ENCODE results near the gene SV2A. TPM values are rescaled to one million over a fixed set of nuclear protein-coding genes. Genes with fewer than 3 reads are reported as not detected.
"Not testable (repeated sequence)": the region's sequence is repeated elsewhere in the genome, so short reads cannot be mapped to it uniquely, and the experiment has no call there.

Gene SV2A, protein sequence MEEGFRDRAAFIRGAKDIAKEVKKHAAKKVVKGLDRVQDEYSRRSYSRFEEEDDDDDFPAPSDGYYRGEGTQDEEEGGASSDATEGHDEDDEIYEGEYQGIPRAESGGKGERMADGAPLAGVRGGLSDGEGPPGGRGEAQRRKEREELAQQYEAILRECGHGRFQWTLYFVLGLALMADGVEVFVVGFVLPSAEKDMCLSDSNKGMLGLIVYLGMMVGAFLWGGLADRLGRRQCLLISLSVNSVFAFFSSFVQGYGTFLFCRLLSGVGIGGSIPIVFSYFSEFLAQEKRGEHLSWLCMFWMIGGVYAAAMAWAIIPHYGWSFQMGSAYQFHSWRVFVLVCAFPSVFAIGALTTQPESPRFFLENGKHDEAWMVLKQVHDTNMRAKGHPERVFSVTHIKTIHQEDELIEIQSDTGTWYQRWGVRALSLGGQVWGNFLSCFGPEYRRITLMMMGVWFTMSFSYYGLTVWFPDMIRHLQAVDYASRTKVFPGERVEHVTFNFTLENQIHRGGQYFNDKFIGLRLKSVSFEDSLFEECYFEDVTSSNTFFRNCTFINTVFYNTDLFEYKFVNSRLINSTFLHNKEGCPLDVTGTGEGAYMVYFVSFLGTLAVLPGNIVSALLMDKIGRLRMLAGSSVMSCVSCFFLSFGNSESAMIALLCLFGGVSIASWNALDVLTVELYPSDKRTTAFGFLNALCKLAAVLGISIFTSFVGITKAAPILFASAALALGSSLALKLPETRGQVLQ
- polyA plus RNA-seq (ENCODE audit: low read depth in 6 of 6): not detected

GRCh38 chr1:149917571-149918144 lies at the start of gene SV2A:
SV2A (minus strand) TSS chr1:149917844; CDS start chr1:149913840, 4,004 bp downstream.
- H3K4me3 Mint-ChIP-seq: peak within 1 kb of the TSS; percentile 39 to 87 (median 72)
- peak in 1 of 2 donors; percentile 18 for ATAC-seq (ENCODE audit: low read depth in 2 of 2)
- no peak for DNase-seq
- H3K36me3 Mint-ChIP-seq: peaks cover 0 to 5% of the 10 kb centered on the region in 2 donors
- peak within 1 kb of the TSS in 3 of 6 donors; percentile 7 to 34 (median 15) for H3K27ac Mint-ChIP-seq
- H3K9me3 Mint-ChIP-seq: peaks cover 0 to 2% (median 0%) of the 10 kb centered on the region in 7 donors
- H3K4me1 Mint-ChIP-seq: peaks cover 24 to 29% (median 26%) of the 10 kb centered on the region in 3 donors
- H3K27me3 Mint-ChIP-seq: peaks cover 25 to 37% (median 31%) of the 10 kb centered on the region in 3 donors

GRCh38 chr1:149967041-149967440 lies 49.4 kb upstream of the SV2A start:
- H3K4me3 Mint-ChIP-seq: no peak overlapping the region
- no peaks in the 10 kb centered on the region for H3K9me3 Mint-ChIP-seq
- peaks cover 8 to 24% (median 18%) of the 10 kb centered on the region in 3 donors for H3K27me3 Mint-ChIP-seq
- peaks cover 0 to 8% of the 10 kb centered on the region in 2 donors for H3K36me3 Mint-ChIP-seq
- DNase-seq (no peak), ATAC-seq (ENCODE audit: low read depth in 2 of 2) (no peak)
- H3K27ac Mint-ChIP-seq: no peak overlapping the region
- H3K4me1 Mint-ChIP-seq: peaks cover 0 to 5% (median 0%) of the 10 kb centered on the region in 3 donors

DNA sequence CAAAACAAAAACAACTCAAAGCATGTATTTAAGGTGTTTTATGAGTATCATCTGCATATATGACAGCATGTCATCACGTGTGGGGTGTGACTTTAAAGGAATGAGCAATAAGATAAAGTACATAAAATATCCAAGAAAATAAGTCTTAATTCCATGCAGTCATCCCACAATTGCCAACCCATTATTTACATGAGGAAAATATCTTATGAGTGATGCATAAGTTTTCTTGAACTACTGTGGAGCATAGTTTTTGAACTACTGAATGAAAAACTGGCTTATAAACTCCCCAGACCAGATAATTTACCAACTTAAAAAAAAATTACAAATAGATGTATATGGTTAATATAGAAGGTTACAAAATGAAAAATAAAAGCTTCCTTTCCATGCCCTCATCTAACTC lies 48.8 kb upstream of the SV2A start:
- H3K27me3 Mint-ChIP-seq: peaks cover 9 to 27% (median 14%) of the 10 kb centered on the region in 3 donors
- H3K27ac Mint-ChIP-seq: no peak overlapping the region
- H3K4me3 Mint-ChIP-seq: no peak overlapping the region
- H3K4me1 Mint-ChIP-seq: peaks cover 0 to 10% (median 0%) of the 10 kb centered on the region in 3 donors
- peaks cover 0 to 8% of the 10 kb centered on the region in 2 donors for H3K36me3 Mint-ChIP-seq
- ATAC-seq (ENCODE audit: low read depth in 2 of 2) (no peak), DNase-seq (no peak)
- H3K9me3 Mint-ChIP-seq: no peaks in the 10 kb centered on the region

GRCh38 chr1:149965440-149965839 lies 47.8 kb upstream of the SV2A start:
- no peak overlapping the region for H3K27ac Mint-ChIP-seq
- no peaks in the 10 kb centered on the region for H3K9me3 Mint-ChIP-seq
- peaks cover 0 to 10% (median 0%) of the 10 kb centered on the region in 3 donors for H3K4me1 Mint-ChIP-seq
- no peak overlapping the region for H3K4me3 Mint-ChIP-seq
- peaks cover 0 to 8% of the 10 kb centered on the region in 2 donors for H3K36me3 Mint-ChIP-seq
- DNase-seq (no peak), ATAC-seq (ENCODE audit: low read depth in 2 of 2) (no peak)
- peaks cover 5 to 32% (median 18%) of the 10 kb centered on the region in 3 donors for H3K27me3 Mint-ChIP-seq

- peaks cover 0 to 8% of the 10 kb centered on the region in 2 donors for H3K36me3 Mint-ChIP-seq
- no peak for ATAC-seq (ENCODE audit: low read depth in 2 of 2)
- no peak for DNase-seq
- peaks cover 0 to 10% (median 0%) of the 10 kb centered on the region in 3 donors for H3K4me1 Mint-ChIP-seq
- peaks cover 5 to 40% (median 29%) of the 10 kb centered on the region in 3 donors for H3K27me3 Mint-ChIP-seq
- H3K27ac Mint-ChIP-seq: peak overlapping the region in 1 of 6 donors; percentile 81
- no peak overlapping the region for H3K4me3 Mint-ChIP-seq
- peaks cover 0 to 2% (median 0%) of the 10 kb centered on the region in 7 donors for H3K9me3 Mint-ChIP-seq
These were observed 45.7 kb upstream of the SV2A start for GRCh38 chr1:149963358-149963757.

DNA sequence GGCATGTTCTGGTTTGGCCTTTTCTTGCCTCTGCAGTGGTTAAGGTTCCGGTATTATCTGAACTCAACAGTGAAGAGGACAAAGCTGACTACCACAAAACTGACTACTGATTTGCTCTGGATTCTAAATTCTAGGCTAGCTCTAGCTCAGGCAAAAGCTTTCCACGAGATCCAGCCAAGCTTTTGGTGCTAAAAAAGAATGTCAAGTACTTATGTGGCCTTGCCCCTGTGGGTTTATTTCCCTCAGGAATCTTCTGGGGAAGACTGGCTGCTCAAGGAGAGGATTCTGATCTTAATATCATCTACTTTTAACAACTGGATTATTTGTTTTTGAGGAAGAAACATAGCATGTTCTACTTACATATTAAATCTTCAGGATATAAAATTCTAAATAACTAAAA lies 45.1 kb upstream of the SV2A start:
- H3K4me3 Mint-ChIP-seq: no peak overlapping the region
- H3K9me3 Mint-ChIP-seq: peaks cover 0 to 5% (median 2%) of the 10 kb centered on the region in 7 donors
- peaks cover 5 to 42% (median 29%) of the 10 kb centered on the region in 3 donors for H3K27me3 Mint-ChIP-seq
- peaks cover 0 to 8% of the 10 kb centered on the region in 2 donors for H3K36me3 Mint-ChIP-seq
- DNase-seq: no peak
- ATAC-seq (ENCODE audit: low read depth in 2 of 2): no peak
- H3K4me1 Mint-ChIP-seq: peaks cover 0 to 10% (median 0%) of the 10 kb centered on the region in 3 donors
- no peak overlapping the region for H3K27ac Mint-ChIP-seq

DNA sequence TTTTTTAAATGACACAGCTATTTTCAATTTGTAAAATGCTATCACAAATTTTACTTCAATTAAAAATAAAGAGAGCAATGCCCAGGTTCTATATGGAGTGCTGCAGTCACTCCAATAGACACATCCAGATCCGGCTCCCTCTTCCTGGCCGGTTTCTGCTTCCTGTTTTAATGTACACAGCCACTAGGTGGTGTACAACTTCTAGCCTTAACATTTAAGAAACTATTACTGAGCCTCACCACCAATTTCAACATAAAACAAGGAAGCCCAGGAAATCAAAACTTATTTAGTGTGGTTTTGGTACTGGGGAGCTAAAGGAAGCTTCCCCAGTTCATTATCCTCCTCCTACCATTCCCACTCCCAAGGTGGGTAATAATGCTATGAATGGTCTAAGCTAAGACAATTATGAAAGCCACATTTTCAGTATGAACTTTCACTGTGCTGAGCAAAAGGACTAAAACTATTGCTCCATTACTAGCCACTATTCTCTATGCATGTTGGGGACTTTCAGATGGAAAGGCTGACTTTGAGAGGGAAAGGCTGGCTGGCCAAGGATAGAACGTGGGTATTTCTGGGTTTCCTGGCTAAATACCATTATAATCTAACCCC lies 44.5 kb upstream of the SV2A start:
- Mint-ChIP-seq H3K4me3 (no peak overlapping the region), H3K27me3 (peaks cover 5 to 43% (median 29%) of the 10 kb centered on the region in 3 donors), H3K36me3 (peaks cover 0 to 8% of the 10 kb centered on the region in 2 donors), H3K4me1 (peaks cover 0 to 10% (median 0%) of the 10 kb centered on the region in 3 donors), H3K27ac (no peak overlapping the region), H3K9me3 (peaks cover 0 to 6% (median 2%) of the 10 kb centered on the region in 7 donors)
- DNase-seq (peak; percentile 59), ATAC-seq (ENCODE audit: low read depth in 2 of 2) (peak; percentile 50 to 81)

DNA sequence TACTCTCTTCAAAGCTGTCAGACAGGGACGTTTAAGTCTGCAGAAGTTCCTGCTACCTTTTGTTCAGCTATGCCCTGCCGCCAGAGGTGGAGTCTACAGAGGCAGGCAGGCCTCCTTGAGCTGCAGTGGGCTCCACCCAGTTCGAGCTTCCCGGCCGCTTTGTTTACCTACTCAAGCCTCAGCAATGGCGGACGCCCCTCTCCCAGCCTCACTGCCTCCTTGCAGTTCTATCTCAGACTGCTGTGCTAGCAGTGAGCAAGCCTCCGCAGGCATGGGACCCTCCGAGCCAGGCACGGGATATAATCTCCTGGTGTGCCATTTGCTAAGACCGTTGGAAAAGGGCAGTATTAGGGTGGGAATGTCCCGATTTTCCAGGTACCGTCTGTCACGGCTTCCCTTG lies 39.9 kb upstream of the SV2A start:
- H3K27me3 Mint-ChIP-seq: peaks cover 6 to 63% (median 21%) of the 10 kb centered on the region in 3 donors
- not testable (repeated sequence) for H3K9me3 Mint-ChIP-seq; H3K27ac Mint-ChIP-seq; H3K4me3 Mint-ChIP-seq; ATAC-seq (ENCODE audit: low read depth in 2 of 2); H3K4me1 Mint-ChIP-seq; H3K36me3 Mint-ChIP-seq; DNase-seq

- DNase-seq: no peak
- peak overlapping the region in 2 of 6 donors; percentile 13 to 40 for H3K27ac Mint-ChIP-seq
- no peaks in the 10 kb centered on the region for H3K4me1 Mint-ChIP-seq
- H3K4me3 Mint-ChIP-seq: no peak overlapping the region
- no peak for ATAC-seq (ENCODE audit: low read depth in 2 of 2)
- peaks cover 0 to 3% of the 10 kb centered on the region in 2 donors for H3K36me3 Mint-ChIP-seq
- peaks cover 0 to 5% (median 0%) of the 10 kb centered on the region in 7 donors for H3K9me3 Mint-ChIP-seq
- H3K27me3 Mint-ChIP-seq: peaks cover 4 to 19% (median 11%) of the 10 kb centered on the region in 3 donors
These were observed 32.3 kb upstream of the SV2A start for GRCh38 chr1:149949911-149950310.

DNA sequence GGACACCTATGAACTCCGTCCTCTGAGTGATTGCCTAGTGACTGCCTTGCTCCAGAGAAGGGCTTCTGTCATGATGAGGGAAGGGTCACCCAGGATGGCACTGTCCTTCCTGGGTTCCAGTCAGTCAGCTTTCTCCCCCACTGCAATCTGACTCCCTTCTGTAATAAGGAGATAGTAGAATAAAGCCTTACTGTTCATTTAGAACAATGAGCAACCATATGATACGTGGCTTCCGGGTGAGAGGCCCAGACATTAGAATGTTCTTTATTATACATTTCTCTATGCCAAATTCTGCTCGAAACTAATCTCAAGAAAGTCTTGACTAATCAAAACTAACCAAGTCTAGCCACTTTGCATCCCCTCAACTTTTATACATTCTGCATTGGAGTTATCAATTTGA lies 27.6 kb upstream of the SV2A start:
- ATAC-seq (ENCODE audit: low read depth in 2 of 2) (no peak), DNase-seq (no peak)
- H3K27ac Mint-ChIP-seq: no peak overlapping the region
- H3K4me1 Mint-ChIP-seq: no peaks in the 10 kb centered on the region
- no peaks in the 10 kb centered on the region for H3K9me3 Mint-ChIP-seq
- no peak overlapping the region for H3K4me3 Mint-ChIP-seq
- peaks cover 5 to 24% (median 22%) of the 10 kb centered on the region in 3 donors for H3K27me3 Mint-ChIP-seq
- H3K36me3 Mint-ChIP-seq: no peaks in the 10 kb centered on the region

GRCh38 chr1:149942885-149943284 lies 25.2 kb upstream of the SV2A start:
- ATAC-seq (ENCODE audit: low read depth in 2 of 2): no peak
- no peak overlapping the region for H3K27ac Mint-ChIP-seq
- H3K9me3 Mint-ChIP-seq: no peaks in the 10 kb centered on the region

GRCh38 chr1:149942207-149942606 lies 24.6 kb upstream of the SV2A start:
- Mint-ChIP-seq H3K4me3 (no peak overlapping the region), H3K27me3 (peaks cover 7 to 32% (median 22%) of the 10 kb centered on the region in 3 donors), H3K9me3 (no peaks in the 10 kb centered on the region), H3K36me3 (no peaks in the 10 kb centered on the region), H3K27ac (no peak overlapping the region), H3K4me1 (no peaks in the 10 kb centered on the region)
- DNase-seq (no peak), ATAC-seq (ENCODE audit: low read depth in 2 of 2) (no peak)

More at GRCh38 chr1:149942885-149943284, 25.2 kb upstream of the SV2A start:
- Mint-ChIP-seq H3K27me3 (peaks cover 5 to 25% (median 22%) of the 10 kb centered on the region in 3 donors), H3K36me3 (no peaks in the 10 kb centered on the region), H3K4me3 (no peak overlapping the region), H3K4me1 (no peaks in the 10 kb centered on the region)
- DNase-seq: no peak

DNA sequence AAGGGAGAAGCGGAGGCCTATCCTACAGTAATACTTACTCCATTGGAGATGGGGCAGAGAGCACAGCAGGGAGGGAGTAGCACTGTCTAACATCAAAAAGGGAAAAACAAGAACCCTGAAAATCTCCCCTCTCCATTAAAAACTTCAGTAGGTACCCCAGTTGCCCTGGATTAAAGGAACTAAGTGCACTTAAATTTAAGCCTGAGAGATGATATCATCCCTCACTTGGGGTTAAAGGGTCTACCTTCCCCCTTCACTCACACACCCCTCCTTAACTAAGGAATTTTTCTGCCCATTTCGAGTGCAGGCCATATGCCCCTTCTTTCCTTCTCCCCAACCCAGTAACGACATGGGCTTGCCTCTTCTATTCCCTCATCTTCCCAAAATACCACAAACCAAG lies 22.8 kb upstream of the SV2A start:
- Mint-ChIP-seq H3K36me3 (no peaks in the 10 kb centered on the region), H3K9me3 (no peaks in the 10 kb centered on the region), H3K4me1 (peaks cover 0 to 3% (median 0%) of the 10 kb centered on the region in 3 donors), H3K27ac (no peak overlapping the region), H3K4me3 (no peak overlapping the region), H3K27me3 (peaks cover 15 to 48% (median 37%) of the 10 kb centered on the region in 3 donors)
- DNase-seq (no peak), ATAC-seq (ENCODE audit: low read depth in 2 of 2) (no peak)
